Sigmoid colon (tissue), 7 donors: ENCODE data around the gene APOBEC2. TPM values are rescaled to one million over a fixed set of nuclear protein-coding genes. Genes with fewer than 3 reads are reported as not detected.
A peak's percentile ranks its signal among the peaks of the same experiment; 100 is the strongest.

Source experiments
- DNase-seq: peaks from one replicate; pipeline ENCODE4 v3.0.0-alpha.2; 2019
- H3K27ac ChIP-seq, 4 donors: fragments of 200-600 bp; sonication (generic); one replicate each; pipeline ENCODE4 v1.5.1; 2016 to 2019; ENCODE audit warnings: mild to moderate bottlenecking in 1 of 4
- H3K27me3 ChIP-seq, 3 donors: fragments of 200-600 bp; sonication (generic); one replicate each; pipeline ENCODE4 v1.5.1; 2019; ENCODE audit warnings: mild to moderate bottlenecking in 1 of 3
- H3K36me3 ChIP-seq, 4 donors: fragments of 200-600 bp; sonication (generic); one replicate each; pipeline ENCODE4 v1.5.1; 2016 to 2019
- H3K4me1 ChIP-seq, 4 donors: fragments of 200-600 bp; sonication (generic); one replicate each; pipeline ENCODE4 v1.5.1; 2017 to 2019
- H3K4me3 ChIP-seq, 4 donors: fragments of 200-600 bp; sonication (generic); one replicate each; pipeline ENCODE4 v1.5.1; 2017 to 2019; ENCODE audit warnings: mild to moderate bottlenecking in 2 of 4, moderate library complexity in 1 of 4
- H3K9me3 ChIP-seq, 4 donors: fragments of 200-600 bp in 3 of 4; sonication (generic) in 3 of 4; one replicate each; pipeline versions ENCODE4 v1.5.1 to v1.6.1; 2013 to 2019
- CTCF ChIP-seq, 4 experiments: fragments of 450-650 bp in 3 of 4; fragments of 200-600 bp in 1 of 4; IDR thresholded peaks; one replicate each; pipeline ENCODE4 v1.5.1; 2016 to 2019; ENCODE audit warnings: antibody characterized with exemption in 4 of 4, mild to moderate bottlenecking in 3 of 4, moderate library complexity in 2 of 4
- EP300 ChIP-seq, 4 donors: sonication (generic); formaldehyde crosslinking; IDR thresholded peaks; one replicate each; pipeline ENCODE4 v1.6.1; 2017; ENCODE audit warnings: antibody characterized with exemption in 4 of 4
- POLR2A ChIP-seq, 2 donors: fragments of 450-650 bp; IDR thresholded peaks; one replicate each; pipeline ENCODE4 v1.6.1; 2016; ENCODE audit warnings: antibody characterized with exemption in 2 of 2, mild to moderate bottlenecking in 2 of 2, moderate library complexity in 2 of 2
- POLR2AphosphoS5 ChIP-seq, 4 donors: sonication (generic); formaldehyde crosslinking; IDR thresholded peaks; one replicate each; pipeline ENCODE4 v1.6.1; 2017; ENCODE audit warnings: antibody characterized with exemption in 4 of 4
- WGBS, 2 donors: extraction: QIAGEN DNeasy Blood & Tissue Kit; methylation state at CpG; one replicate each; pipeline ENCODE4 v1.1.7; 2013; 5-methylcytosine and 5-hydroxymethylcytosine counted together
- intact Hi-C: fragments of 100-400 bp; cut with DNase I; formaldehyde crosslinking; loops from one replicate; pipeline ENCODE4 v1.15.1; 2023
- polyA plus RNA-seq, 3 donors: library from polyadenylated mRNA; stranded (reverse); fragments of 200-250 nt; gene quantifications; one replicate each; pipeline ENCODE4 v1.2.3, GENCODE V29; 2013
- total RNA-seq, 4 donors: library from RNA; depleted of rRNA; stranded (reverse); fragments of >200 nt; gene quantifications; one replicate each; pipeline ENCODE4 v1.1.0, GENCODE V29; 2016
- donor health status: healthy with polysubstance abuse.
- donor health status: Bipolar disorder and iron deficiency.
- donor health status: healthy.

The APOBEC2 gene
- total and polyA plus RNA-seq, 7 donors = 0.20 to 1.1 (median 0.68) TPM; not detected in 2

- Histone ChIP-seq H3K4me3 (no peak overlapping the region), H3K27ac (no peak overlapping the region), H3K27me3 (no peaks in the 10 kb centered on the region), H3K4me1 (peaks cover 0 to 3% (median under 1%) of the 10 kb centered on the region in 4 donors), H3K36me3 (no peaks in the 10 kb centered on the region), H3K9me3 (peaks cover 0 to 4% (median 0%) of the 10 kb centered on the region in 4 donors)
- intact Hi-C loops = no loop called here
- TF ChIP-seq POLR2AphosphoS5 (IDR thresholded peaks at IDR 0.05) (peak in 1 of 4 donors; percentile 9), EP300 (IDR thresholded peaks at IDR 0.05) (no peak), CTCF (IDR thresholded peaks at IDR 0.05) (no peak)
- DNase-seq = no peak
Observed at GRCh38 chr6:41022294-41022693, 30.7 kb upstream of the APOBEC2 start.

- H3K9me3 ChIP-seq = peaks cover 0 to 2% (median 0%) of the 10 kb centered on the region in 4 donors
- intact Hi-C loops = no loop called here
- H3K4me1 ChIP-seq = peaks cover 0 to 9% (median 6%) of the 10 kb centered on the region in 4 donors
- no peak for DNase-seq
- no peak overlapping the region for H3K27ac ChIP-seq
- WGBS, 2 donors = 92 to 95% methylated on average over 3 of the region's 3 CpGs
- no peak overlapping the region for H3K4me3 ChIP-seq
- no peaks in the 10 kb centered on the region for H3K27me3 ChIP-seq
- no peak for TF ChIP-seq POLR2AphosphoS5 (IDR thresholded peaks at IDR 0.05)
- TF ChIP-seq EP300 (IDR thresholded peaks at IDR 0.05) = no peak
- no peaks in the 10 kb centered on the region for H3K36me3 ChIP-seq
Observed at GRCh38 chr6:41023114-41023513, 29.9 kb upstream of the APOBEC2 start.

- Histone ChIP-seq H3K4me1 (peaks cover 0 to 17% (median 12%) of the 10 kb centered on the region in 4 donors), H3K9me3 (no peaks in the 10 kb centered on the region), H3K27ac (no peak overlapping the region), H3K4me3 (no peak overlapping the region), H3K27me3 (no peaks in the 10 kb centered on the region), H3K36me3 (no peaks in the 10 kb centered on the region)
- TF ChIP-seq EP300 (IDR thresholded peaks at IDR 0.05) (no peak), POLR2A (IDR thresholded peaks at IDR 0.05) (no peak), CTCF (IDR thresholded peaks at IDR 0.05) (no peak), POLR2AphosphoS5 (IDR thresholded peaks at IDR 0.05) (no peak)
- no peak for DNase-seq
- 84 to 86% methylated on average over 3 of the region's 3 CpGs for WGBS, 2 donors
- intact Hi-C loops = no loop called here
Observed at GRCh38 chr6:41025966-41026530, 27.0 kb upstream of the APOBEC2 start.

- no peak for DNase-seq
- peaks cover 0 to 17% (median 10%) of the 10 kb centered on the region in 4 donors for H3K4me1 ChIP-seq
- no peaks in the 10 kb centered on the region for H3K27me3 ChIP-seq
- TF ChIP-seq CTCF (IDR thresholded peaks at IDR 0.05) (no peak), POLR2AphosphoS5 (IDR thresholded peaks at IDR 0.05) (no peak), EP300 (IDR thresholded peaks at IDR 0.05) (no peak), POLR2A (IDR thresholded peaks at IDR 0.05) (no peak)
- intact Hi-C loops = no loop called here
- 41 to 46% methylated on average over 4 of the region's 4 CpGs for WGBS, 2 donors
- peak overlapping the region in 3 of 4 donors; percentile 41 to 54 (median 50) for H3K4me3 ChIP-seq
- H3K27ac ChIP-seq = peak overlapping the region in 1 of 4 donors; percentile 56
- H3K9me3 ChIP-seq = no peaks in the 10 kb centered on the region
- no peaks in the 10 kb centered on the region for H3K36me3 ChIP-seq
Observed at GRCh38 chr6:41027241-41027640, 25.8 kb upstream of the APOBEC2 start.

- H3K9me3 ChIP-seq = no peaks in the 10 kb centered on the region
- H3K4me1 ChIP-seq = peaks cover 0 to 17% (median 10%) of the 10 kb centered on the region in 4 donors
- H3K36me3 ChIP-seq = no peaks in the 10 kb centered on the region
- intact Hi-C loops = loop anchor here (2.0 kb wide), 3 partner anchors 39 to 1047 kb away; no protein-coding TSS in a partner anchor
- TF ChIP-seq POLR2A (IDR thresholded peaks at IDR 0.05) (no peak), POLR2AphosphoS5 (IDR thresholded peaks at IDR 0.05) (peak in 3 of 4 donors; percentile 13 to 29 (median 18)), CTCF (IDR thresholded peaks at IDR 0.05) (peak; percentile 95 to 99 (median 98)), EP300 (IDR thresholded peaks at IDR 0.05) (no peak)
- no peaks in the 10 kb centered on the region for H3K27me3 ChIP-seq
- peak; percentile 89 for DNase-seq
- peak overlapping the region; percentile 26 to 56 (median 38) for H3K27ac ChIP-seq
- peak overlapping the region; percentile 23 to 54 (median 46) for H3K4me3 ChIP-seq
- 4 to 8% methylated on average over 45 of the region's 45 CpGs for WGBS, 2 donors
Observed at GRCh38 chr6:41027799-41028560, 25.0 kb upstream of the APOBEC2 start.
